HPDE6-E6E7 (cell line): Measurements from ENCODE around the gene HYAL1.

Experiments
- DNase-seq: peaks from one replicate; pipeline ENCODE4 v3.0.0; 2011; ENCODE audit warnings: missing footprints; ENCODE audit errors: extremely low spot score

HYAL1 gene

GRCh38 chr3:50303013-50303815 lies at the start of gene HYAL1:
Gene HYAL1, minus strand, starts transcription at chr3:50303574. Its CDS starts 618 bp downstream, at chr3:50302956.
- no peak for DNase-seq

GRCh38 chr3:50352781-50353180 lies 49.4 kb upstream of the HYAL1 start:
- no peak for DNase-seq

GRCh38 chr3:50351323-50351697 lies 47.9 kb upstream of the HYAL1 start:
- DNase-seq = no peak

GRCh38 chr3:50350527-50351322 lies 47.4 kb upstream of the HYAL1 start, which contains the start of the genes CYB561D2 and NPRL2:
Gene CYB561D2, plus strand, starts transcription at chr3:50350862. Its CDS starts 572 bp downstream, at chr3:50351434.
Gene NPRL2, minus strand, starts transcription at chr3:50350775. Its CDS starts 123 bp downstream, at chr3:50350652.
- DNase-seq = peak; percentile 67

GRCh38 chr3:50350213-50350526 lies 46.8 kb upstream of the HYAL1 start:
- no peak for DNase-seq

GRCh38 chr3:50347187-50347813 lies 43.9 kb upstream of the HYAL1 start:
- no peak for DNase-seq

GRCh38 chr3:50345586-50346234 lies 42.3 kb upstream of the HYAL1 start, which contains the start of gene ZMYND10:
Gene ZMYND10, minus strand, starts transcription at chr3:50345732. Its CDS starts 153 bp downstream, at chr3:50345579.
- DNase-seq = peak; percentile 21

- DNase-seq = no peak
Measured at GRCh38 chr3:50345008-50345407, 41.6 kb upstream of the HYAL1 start.

GRCh38 chr3:50342813-50343633 lies 39.6 kb upstream of the HYAL1 start:
- no peak for DNase-seq

GRCh38 chr3:50341996-50342650 lies 38.7 kb upstream of the HYAL1 start:
- no peak for DNase-seq

GRCh38 chr3:50341537-50341936 lies 38.2 kb upstream of the HYAL1 start:
- no peak for DNase-seq

GRCh38 chr3:50340448-50341329 lies 37.3 kb upstream of the HYAL1 start, which contains the start of gene RASSF1:
Gene RASSF1, minus strand, starts transcription at chr3:50340836. Its CDS starts 31 bp downstream, at chr3:50340805.
- peak; percentile 20 for DNase-seq

- DNase-seq = no peak
Measured at GRCh38 chr3:50340147-50340447, 36.7 kb upstream of the HYAL1 start.

- DNase-seq = no peak
Measured at GRCh38 chr3:50339485-50340146, 36.2 kb upstream of the HYAL1 start.

GRCh38 chr3:50338965-50339364 lies 35.6 kb upstream of the HYAL1 start:
- no peak for DNase-seq

GRCh38 chr3:50337175-50337861 lies 33.9 kb upstream of the HYAL1 start:
- DNase-seq = peak; percentile 83

- DNase-seq = no peak
Measured at GRCh38 chr3:50336452-50337174, 33.2 kb upstream of the HYAL1 start.
